Neural cell (in vitro differentiated cells): ENCODE data around the gene ZBTB12.

Experiments
- CTCF ChIP-seq: fragments of 450-650 bp; IDR thresholded peaks from 2 replicates; pipeline ENCODE4 v1.5.1; 2014; ENCODE audit warnings: antibody characterized with exemption, mild to moderate bottlenecking, moderate library complexity; ENCODE audit not compliant: poor library complexity, severe bottlenecking
- EP300 ChIP-seq: fragments of 450-650 bp; conservative IDR thresholded peaks from 2 replicates; pipeline ENCODE4 v1.6.1; 2014; ENCODE audit warnings: antibody characterized with exemption, mild to moderate bottlenecking, moderate library complexity; ENCODE audit not compliant: poor library complexity, severe bottlenecking
- EZH2 ChIP-seq: fragments of 200-600, 300-800 bp; shearing (Covaris generic), sonication (generic); IDR thresholded peaks from 2 replicates; pipeline ENCODE4 v1.6.1; 2014; ENCODE audit warnings: antibody characterized with exemption, low read length, borderline replicate concordance, mild to moderate bottlenecking; ENCODE audit not compliant: insufficient read depth, poor library complexity, severe bottlenecking
- MXI1 ChIP-seq: fragments of 450-650 bp; conservative IDR thresholded peaks from 2 replicates; pipeline ENCODE4 v1.6.1; 2014; ENCODE audit warnings: antibody characterized with exemption, mild to moderate bottlenecking; ENCODE audit not compliant: poor library complexity, severe bottlenecking
- POLR2AphosphoS5 ChIP-seq: IDR thresholded peaks from 2 replicates; pipeline ENCODE4 v1.6.1; 2012
- RAD21 ChIP-seq: fragments of 450-650 bp; conservative IDR thresholded peaks from 2 replicates; pipeline ENCODE4 v1.6.1; 2014; ENCODE audit warnings: antibody characterized with exemption, mild to moderate bottlenecking, moderate library complexity
- REST ChIP-seq: IDR thresholded peaks from 2 replicates; pipeline ENCODE4 v1.6.1; 2012; ENCODE audit warnings: borderline replicate concordance
- SMC3 ChIP-seq: fragments of 450-650 bp; conservative IDR thresholded peaks from 2 replicates; pipeline ENCODE4 v1.6.1; 2014; ENCODE audit warnings: antibody characterized with exemption, mild to moderate bottlenecking, moderate library complexity; ENCODE audit not compliant: poor library complexity
- TAF1 ChIP-seq: IDR thresholded peaks from 2 replicates; pipeline ENCODE4 v1.6.1; 2012; ENCODE audit warnings: low read depth

GRCh38 chr6:31881136-31881859 is 20.6 kb downstream of the ZBTB12 start:
- TF ChIP-seq CTCF (no peak), TAF1 (no peak), EZH2 (no peak), RAD21 (no peak), REST (no peak), MXI1 (no peak), SMC3 (no peak), EP300 (no peak), POLR2AphosphoS5 (no peak)
